Endothelial cell of umbilical vein (primary cell): ENCODE results near the gene SRPK2. TPM values are rescaled to one million over a fixed set of nuclear protein-coding genes. Genes with fewer than 3 reads are reported as not detected.

ENCODE experiments used
- BruUV-seq: library from RNA; stranded (reverse); fragments of 400-500 nt; replicated peaks from 2 replicates; lab custom pipeline; 2021; lab: Mats Ljungman, UMichigan
- CTCF ChIA-PET: fragments of 300-600, 350-600 bp; sonication (Branson Sonifier 250); formaldehyde crosslinking; loops from one replicate; lab custom pipeline; 2021; ENCODE audit warnings: antibody characterized with exemption, inconsistent platforms; lab: Charles Lee
- POLR2A ChIA-PET: fragments of 300-600, 350-600 bp; sonication (Branson Sonifier 250); formaldehyde crosslinking; loops from one replicate; lab custom pipeline; 2021; ENCODE audit warnings: antibody characterized with exemption, inconsistent platforms; lab: Charles Lee
- DNase-seq: peaks from one replicate; pipeline ENCODE4 v3.0.0-alpha.2; 2011; ENCODE audit warnings: low read depth, low spot score
- FAIRE-seq: peaks from 2 replicates; lab custom pipeline; 2011; peaks lifted over from hg19 to GRCh38; lab: Jason Lieb, UNC
- H2AFZ ChIP-seq: 2 replicates; pipeline ENCODE4 v1.6.0; 2012; ENCODE audit warnings: low read depth, low read length, control low read depth, inconsistent platforms
- H3K27ac ChIP-seq: 2 replicates; pipeline ENCODE4 v1.5.1; 2011; ENCODE audit warnings: low read depth, mild to moderate bottlenecking, control low read depth, low read length, moderate library complexity; ENCODE audit not compliant: insufficient read depth
- H3K27me3 ChIP-seq, 2 experiments: 2 replicates each; pipeline versions ENCODE4 v1.6.0 to v1.6.1; 2011; ENCODE audit warnings: low read length in 2 of 2, mixed read lengths in 1 of 2; ENCODE audit not compliant: control insufficient read depth in 2 of 2, insufficient read depth in 2 of 2
- H3K36me3 ChIP-seq, 2 experiments: 2 replicates in 1 of 2; 3 replicates in 1 of 2; pipeline ENCODE4 v1.5.1; 2011; ENCODE audit warnings: low read length in 2 of 2, mild to moderate bottlenecking in 1 of 2, moderate library complexity in 1 of 2; ENCODE audit not compliant: control insufficient read depth in 2 of 2, insufficient read depth in 2 of 2; ENCODE audit errors: extremely low read depth in 1 of 2
- H3K4me1 ChIP-seq: 3 replicates; pipeline ENCODE4 v1.5.1; 2011; ENCODE audit warnings: mild to moderate bottlenecking, low read length; ENCODE audit not compliant: control insufficient read depth, insufficient read depth; ENCODE audit errors: extremely low read depth
- H3K4me2 ChIP-seq: 2 replicates; pipeline ENCODE4 v1.6.1; 2011; ENCODE audit warnings: low read length, control low read depth, mixed read lengths; ENCODE audit not compliant: insufficient read depth
- H3K4me3 ChIP-seq, 3 experiments: fragments of 200-600 bp in 1 of 3; sonication (generic), shearing (Covaris generic) in 1 of 3; replicated peaks in 1 of 3; 2 replicates each; pipeline ENCODE4 v1.5.1; 2011 to 2016; ENCODE audit warnings: control low read depth in 3 of 3, low read length in 3 of 3, mild to moderate bottlenecking in 2 of 3, inconsistent platforms in 1 of 3, low read depth in 1 of 3, moderate library complexity in 1 of 3; ENCODE audit not compliant: insufficient read depth in 1 of 3
- H3K79me2 ChIP-seq: 2 replicates; pipeline ENCODE4 v1.6.0; 2012; ENCODE audit warnings: low read length, inconsistent platforms; ENCODE audit not compliant: control insufficient read depth, insufficient read depth
- H3K9ac ChIP-seq: replicated peaks from 2 replicates; pipeline ENCODE3; 2011; ENCODE audit warnings: low read length, control low read depth; ENCODE audit not compliant: insufficient read depth; ENCODE audit errors: extremely low read depth
- H3K9me1 ChIP-seq: replicated peaks from 3 replicates; pipeline ENCODE4 v1.6.0; 2011; ENCODE audit warnings: mild to moderate bottlenecking, low read length; ENCODE audit not compliant: control insufficient read depth, insufficient read depth; ENCODE audit errors: extremely low read depth
- H3K9me3 ChIP-seq: replicated peaks from 2 replicates; pipeline ENCODE4 v1.5.1; 2012; ENCODE audit warnings: low read length, inconsistent platforms; ENCODE audit not compliant: control insufficient read depth, insufficient read depth
- H4K20me1 ChIP-seq: replicated peaks from 2 replicates; pipeline ENCODE3; 2011; ENCODE audit warnings: mild to moderate bottlenecking, low read length; ENCODE audit not compliant: control insufficient read depth, insufficient read depth; ENCODE audit errors: extremely low read depth
- EZH2 ChIP-seq: IDR thresholded peaks from 2 replicates; pipeline ENCODE4 v1.6.1; 2012; ENCODE audit warnings: borderline replicate concordance, low read depth, mild to moderate bottlenecking, moderate library complexity, low read length, inconsistent platforms; ENCODE audit not compliant: severe bottlenecking
- FOS ChIP-seq: IDR thresholded peaks from 2 replicates; pipeline ENCODE4 v1.6.1; 2011; ENCODE audit warnings: mild to moderate bottlenecking, low read length, moderate library complexity, borderline replicate concordance; ENCODE audit not compliant: insufficient read depth
- MAX ChIP-seq: IDR thresholded peaks from 2 replicates; pipeline ENCODE4 v1.6.1; 2011; ENCODE audit not compliant: insufficient read depth, insufficient read length
- MYC ChIP-seq: IDR thresholded peaks from one replicate; pipeline ENCODE4 v1.6.1; 2011; ENCODE audit warnings: mild to moderate bottlenecking, low read depth, low read length
- POLR2A ChIP-seq: IDR thresholded peaks from 2 replicates; pipeline ENCODE4 v1.6.1; 2012; ENCODE audit warnings: low read depth, mild to moderate bottlenecking, control low read depth, low read length
- dilution Hi-C: fragments of 300-500 bp; cut with MboI; formaldehyde crosslinking; loops from one replicate; pipeline ENCODE4 v1.15.0; 2019; ENCODE audit warnings: low sequenced_read_pairs; ENCODE audit not compliant: extremely low pct_ligation_motif_present
- intact Hi-C: fragments of 100-400 bp; cut with micrococcal nuclease; formaldehyde crosslinking; loops from one replicate; pipeline ENCODE4 v1.10.0; 2022
- polyA plus RNA-seq, 4 experiments: library from polyadenylated mRNA; depleted of rRNA in 3 of 4; stranded (reverse) in 3 of 4; unstranded in 1 of 4; fragments of >200 nt; gene quantifications; 2 replicates each; pipeline versions ENCODE4 v1.2.1 to v1.2.3, GENCODE V29; 2011 to 2012; ENCODE audit warnings: missing spikeins in 1 of 4
- total RNA-seq: library from RNA; stranded (reverse); gene quantifications from 2 replicates; pipeline ENCODE4 v1.2.3, GENCODE V29; 2021

The SRPK2 gene
- total and polyA plus RNA-seq, 2 donors (not counting 3 experiments of a cell fraction or from before 2014, with no cell fraction given), result 13.4 to 55.2 TPM

- Histone ChIP-seq H4K20me1 (no peaks in the 10 kb centered on the region), H3K4me3 (no peak overlapping the region), H3K27ac (peak overlapping the region; percentile 25), H3K4me2 (peak overlapping the region; percentile 38), H3K4me1 (peaks cover 7% of the 10 kb centered on the region), H3K79me2 (peaks cover 11% of the 10 kb centered on the region), H3K9me3 (no peaks in the 10 kb centered on the region), H3K27me3 (no peaks in the 10 kb centered on the region), H3K9me1 (no peaks in the 10 kb centered on the region), H3K36me3 (peaks cover 0 to 10% of the 10 kb centered on the region in 2 experiments), H2AFZ (no peak overlapping the region), H3K9ac (no peak overlapping the region)
- intact Hi-C loops, result no loop called here
- DNase-seq, result peak; percentile 60
- FAIRE-seq, result no peak
- dilution Hi-C loops, result no loop called here
- TF ChIP-seq MAX (no peak), MYC (no peak)
- BruUV-seq, result no TSS peak
- POLR2A ChIA-PET, result no interaction called here
- CTCF ChIA-PET, result interaction anchor here (1.3 kb wide), 1 partner anchor 16 kb away, joined by 6 read pairs; no protein-coding TSS in a partner anchor
Observed at GRCh38 chr7:105133986-105134655, 254.6 kb downstream of the SRPK2 start.

GRCh38 chr7:105133358-105133757 is 255.4 kb downstream of the SRPK2 start:
- CTCF ChIA-PET, result no interaction called here
- H3K27me3 ChIP-seq, result no peaks in the 10 kb centered on the region
- FAIRE-seq (no peak), DNase-seq (no peak)
- no peak overlapping the region for H3K9ac ChIP-seq
- BruUV-seq, result no TSS peak
- H4K20me1 ChIP-seq, result no peaks in the 10 kb centered on the region
- no peaks in the 10 kb centered on the region for H3K9me1 ChIP-seq
- TF ChIP-seq EZH2 (no peak), FOS (no peak), POLR2A (no peak)
- POLR2A ChIA-PET, result no interaction called here
- dilution Hi-C loops (no loop called here), intact Hi-C loops (no loop called here)
- no peak overlapping the region for H3K27ac ChIP-seq
- peaks cover 11% of the 10 kb centered on the region for H3K79me2 ChIP-seq
- H3K4me1 ChIP-seq, result peaks cover 7% of the 10 kb centered on the region
- no peak overlapping the region for H3K4me2 ChIP-seq
- no peak overlapping the region for H2AFZ ChIP-seq
- H3K9me3 ChIP-seq, result no peaks in the 10 kb centered on the region
- H3K4me3 ChIP-seq, result no peak overlapping the region
- H3K36me3 ChIP-seq, result peaks cover 0 to 10% of the 10 kb centered on the region in 2 experiments
